Activated naive CD8-positive, alpha-beta T cell treated with anti-CD3 and anti-CD28 coated beads, Interleukin-2, amount 50 U/mL, for 24 hours (primary cell): ENCODE data around the gene NBAS.
"Not testable (repeated sequence)": the region's sequence is repeated elsewhere in the genome, so short reads cannot be mapped to it uniquely, and the experiment has no call there.

Source experiments
- ATAC-seq: fragments of 150-1000 bp; cut with Tn5 transposase; one replicate; pipeline ENCODE4 v1.10.0; 2021
- DNase-seq: peaks from one replicate; pipeline ENCODE4 v3.0.0; 2021
- H3K27ac Mint-ChIP-seq: one replicate; pipeline ENCODE4 v1.8.0; 2021; ENCODE audit warnings: mild to moderate bottlenecking, mixed read lengths
- H3K27me3 Mint-ChIP-seq: one replicate; pipeline ENCODE4 v1.8.0; 2021; ENCODE audit warnings: mixed read lengths
- H3K36me3 Mint-ChIP-seq: one replicate; pipeline ENCODE4 v1.8.0; 2021; ENCODE audit warnings: low read depth, mixed read lengths
- H3K4me1 Mint-ChIP-seq: one replicate; pipeline ENCODE4 v1.8.0; 2021; ENCODE audit warnings: mixed read lengths
- H3K4me3 Mint-ChIP-seq: one replicate; pipeline ENCODE4 v1.8.0; 2021; ENCODE audit warnings: mild to moderate bottlenecking, moderate library complexity, mixed read lengths
- H3K9me3 Mint-ChIP-seq: one replicate; pipeline ENCODE4 v1.8.0; 2021; ENCODE audit warnings: mixed read lengths

The NBAS gene

DNA sequence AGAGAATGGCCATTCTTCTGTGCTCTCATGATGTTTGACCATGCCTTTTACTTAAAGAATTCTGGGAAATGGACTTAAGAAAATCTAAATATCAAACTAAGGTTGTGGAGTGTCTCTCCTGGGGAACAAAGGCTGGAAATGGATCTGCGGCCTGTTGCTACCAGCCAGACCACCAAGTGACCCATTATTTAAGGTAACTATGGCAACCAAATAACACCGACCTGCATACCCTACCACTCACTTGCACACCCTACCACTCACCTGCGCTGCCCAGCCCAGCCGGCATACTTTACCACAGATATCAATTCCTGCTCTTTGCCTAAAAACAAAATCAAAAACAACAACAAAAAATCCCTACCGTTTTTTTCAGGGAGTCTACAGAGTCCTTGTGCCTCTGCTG is 203.2 kb downstream of the NBAS start:
- Mint-ChIP-seq H3K4me1 (peaks cover 4% of the 10 kb centered on the region), H3K36me3 (peaks cover 47% of the 10 kb centered on the region), H3K9me3 (no peaks in the 10 kb centered on the region), H3K4me3 (no peak overlapping the region), H3K27me3 (no peaks in the 10 kb centered on the region), H3K27ac (no peak overlapping the region)
- no peak for DNase-seq
- no peak for ATAC-seq

DNA sequence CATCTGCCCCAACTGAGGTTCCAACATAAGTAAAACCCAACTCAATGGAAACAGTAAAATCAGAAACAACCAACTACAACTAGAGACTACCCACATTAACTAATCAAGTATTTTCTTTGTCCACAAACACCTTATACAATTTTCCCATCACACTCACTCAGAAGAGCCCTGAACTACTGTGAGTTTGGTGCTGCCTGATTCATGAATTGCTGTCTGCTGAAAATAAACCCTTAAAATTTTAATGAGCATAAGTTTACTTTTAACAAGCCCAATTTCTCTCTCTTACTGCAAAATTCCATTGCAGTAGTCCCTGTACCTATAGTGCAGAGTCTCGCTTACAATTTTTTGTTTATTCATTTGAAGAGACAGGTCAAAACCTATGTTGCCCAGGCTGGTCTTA is 203.9 kb downstream of the NBAS start:
- DNase-seq (no peak), ATAC-seq (no peak)
- Mint-ChIP-seq H3K4me1 (peaks cover 4% of the 10 kb centered on the region), H3K27me3 (no peaks in the 10 kb centered on the region), H3K4me3 (no peak overlapping the region), H3K27ac (no peak overlapping the region), H3K36me3 (peaks cover 53% of the 10 kb centered on the region), H3K9me3 (no peaks in the 10 kb centered on the region)

DNA sequence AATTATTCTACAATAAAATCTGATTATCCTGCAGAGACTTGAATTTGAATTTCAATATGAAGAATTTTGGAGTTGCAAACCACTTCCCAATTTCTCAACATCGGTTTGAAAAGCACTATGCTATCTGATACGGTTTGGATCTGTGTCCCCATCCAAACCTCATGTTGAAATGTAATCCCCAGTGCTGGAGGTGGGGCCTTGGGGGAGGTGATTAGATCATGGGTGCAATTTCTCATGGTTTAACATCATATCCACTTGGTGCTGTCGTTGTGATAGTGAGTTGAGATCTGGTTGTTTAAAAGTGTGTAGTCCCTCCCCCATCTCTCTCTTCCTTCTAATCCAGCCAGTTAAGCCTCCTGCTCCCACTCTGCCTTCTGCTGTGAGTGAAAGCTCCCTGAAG is 205.7 kb downstream of the NBAS start:
- ATAC-seq (no peak), DNase-seq (no peak)
- Mint-ChIP-seq H3K9me3 (no peaks in the 10 kb centered on the region), H3K36me3 (peaks cover 63% of the 10 kb centered on the region), H3K4me3 (no peak overlapping the region), H3K4me1 (peaks cover 4% of the 10 kb centered on the region), H3K27ac (no peak overlapping the region), H3K27me3 (no peaks in the 10 kb centered on the region)

- no peak overlapping the region for H3K27ac Mint-ChIP-seq
- H3K9me3 Mint-ChIP-seq: no peaks in the 10 kb centered on the region
- no peak for ATAC-seq
- peaks cover 4% of the 10 kb centered on the region for H3K4me1 Mint-ChIP-seq
- H3K36me3 Mint-ChIP-seq: peaks cover 66% of the 10 kb centered on the region
- DNase-seq: no peak
- H3K27me3 Mint-ChIP-seq: no peaks in the 10 kb centered on the region
- H3K4me3 Mint-ChIP-seq: no peak overlapping the region
Measured at GRCh38 chr2:15354596-15355366, 206.4 kb downstream of the NBAS start.

GRCh38 chr2:15352363-15352762 is 208.8 kb downstream of the NBAS start:
- no peaks in the 10 kb centered on the region for H3K9me3 Mint-ChIP-seq
- H3K4me1 Mint-ChIP-seq: peaks cover 4% of the 10 kb centered on the region
- ATAC-seq (no peak), DNase-seq (no peak)
- peaks cover 59% of the 10 kb centered on the region for H3K36me3 Mint-ChIP-seq
- no peak overlapping the region for H3K4me3 Mint-ChIP-seq
- H3K27ac Mint-ChIP-seq: no peak overlapping the region
- H3K27me3 Mint-ChIP-seq: no peaks in the 10 kb centered on the region

DNA sequence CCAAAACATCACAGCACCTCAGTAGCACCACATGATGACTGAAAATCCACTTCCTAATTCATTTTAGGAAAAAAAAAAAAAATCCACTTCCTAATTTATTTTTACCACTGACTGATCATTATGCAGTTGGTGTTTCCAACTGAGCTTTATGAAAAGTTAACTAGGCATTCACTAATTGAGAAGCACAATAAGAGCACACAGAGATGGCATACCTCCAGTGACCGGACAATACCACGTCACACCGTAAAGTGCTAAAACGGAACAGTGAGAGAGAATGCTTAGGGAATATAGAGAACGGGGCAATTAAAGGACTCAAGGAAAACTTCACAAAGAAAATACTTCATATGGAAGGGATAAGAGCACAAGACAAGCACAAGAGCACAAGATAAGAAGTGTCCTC is 212.5 kb downstream of the NBAS start:
- no peak for ATAC-seq
- H3K4me1 Mint-ChIP-seq: no peaks in the 10 kb centered on the region

GRCh38 chr2:15348045-15348444 is 213.1 kb downstream of the NBAS start:
- Mint-ChIP-seq H3K4me1 (no peaks in the 10 kb centered on the region), H3K4me3 (no peak overlapping the region), H3K36me3 (peaks cover 56% of the 10 kb centered on the region), H3K27me3 (no peaks in the 10 kb centered on the region), H3K9me3 (no peaks in the 10 kb centered on the region), H3K27ac (no peak overlapping the region)
- ATAC-seq (no peak), DNase-seq (no peak)

More for the DNA sequence above, 212.5 kb downstream of the NBAS start:
- Mint-ChIP-seq H3K27ac (no peak overlapping the region), H3K27me3 (no peaks in the 10 kb centered on the region), H3K4me3 (no peak overlapping the region), H3K36me3 (peaks cover 60% of the 10 kb centered on the region), H3K9me3 (no peaks in the 10 kb centered on the region)
- DNase-seq: no peak

DNA sequence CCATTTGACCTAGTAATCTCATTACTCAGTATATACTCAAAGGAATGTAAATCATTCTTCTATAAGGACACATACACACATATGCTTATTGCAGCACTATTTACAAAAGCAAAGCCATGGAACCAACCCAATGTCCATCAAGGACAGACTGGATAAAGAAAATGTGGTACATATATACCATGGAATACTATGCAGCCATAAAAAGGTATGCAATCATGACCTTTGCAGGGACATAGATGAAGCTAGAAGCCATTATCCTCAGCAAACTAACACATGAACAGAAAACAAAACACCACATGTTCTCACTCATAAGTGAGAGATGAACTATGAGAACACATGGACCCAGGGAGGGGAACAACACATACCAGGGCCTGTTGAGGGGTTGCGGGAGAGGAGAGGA is 214.5 kb downstream of the NBAS start:
- ATAC-seq (no peak), DNase-seq (no peak)
- peaks cover 51% of the 10 kb centered on the region for H3K36me3 Mint-ChIP-seq
- no peaks in the 10 kb centered on the region for H3K27me3 Mint-ChIP-seq
- no peaks in the 10 kb centered on the region for H3K4me1 Mint-ChIP-seq
- no peak overlapping the region for H3K4me3 Mint-ChIP-seq
- no peaks in the 10 kb centered on the region for H3K9me3 Mint-ChIP-seq
- no peak overlapping the region for H3K27ac Mint-ChIP-seq

DNA sequence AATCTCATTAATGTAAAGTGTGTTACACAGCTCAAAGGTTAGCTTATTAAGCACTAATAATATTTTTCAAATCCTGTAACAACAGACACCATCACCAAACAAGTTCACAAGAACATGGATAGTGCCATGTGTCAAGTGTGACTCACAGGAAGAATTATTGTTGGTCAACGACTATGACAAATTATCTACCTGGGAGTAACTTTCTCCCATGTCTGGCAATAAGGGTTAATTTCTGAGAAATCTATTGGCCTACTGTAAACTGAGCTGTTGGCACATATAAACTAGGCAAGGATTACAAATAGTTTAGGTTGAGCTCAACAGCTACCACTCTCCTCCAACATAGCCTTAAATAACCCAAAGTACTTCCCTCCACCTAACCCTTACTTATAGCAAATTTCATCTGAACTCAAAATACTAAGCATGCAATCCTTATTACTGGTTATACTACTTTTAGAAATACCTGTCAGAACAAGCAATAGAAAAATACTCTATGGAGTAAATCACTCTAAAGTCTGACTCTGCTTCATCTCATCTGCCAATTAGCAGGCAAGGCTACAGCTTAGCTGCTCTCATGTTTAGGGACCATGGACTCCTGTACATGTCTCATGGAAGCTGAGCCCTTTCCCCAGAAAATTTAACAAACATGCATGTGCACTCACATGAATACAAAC is 223.0 kb downstream of the NBAS start:
- H3K36me3 Mint-ChIP-seq: peaks cover 33% of the 10 kb centered on the region
- no peaks in the 10 kb centered on the region for H3K4me1 Mint-ChIP-seq
- no peak overlapping the region for H3K4me3 Mint-ChIP-seq
- no peaks in the 10 kb centered on the region for H3K9me3 Mint-ChIP-seq
- ATAC-seq (no peak), DNase-seq (no peak)
- H3K27ac Mint-ChIP-seq: no peak overlapping the region
- no peaks in the 10 kb centered on the region for H3K27me3 Mint-ChIP-seq

GRCh38 chr2:15334644-15335326 is 226.3 kb downstream of the NBAS start:
- H3K27ac Mint-ChIP-seq: no peak overlapping the region
- H3K4me1 Mint-ChIP-seq: no peaks in the 10 kb centered on the region
- H3K4me3 Mint-ChIP-seq: no peak overlapping the region
- H3K36me3 Mint-ChIP-seq: peaks cover 17% of the 10 kb centered on the region
- no peaks in the 10 kb centered on the region for H3K27me3 Mint-ChIP-seq
- no peaks in the 10 kb centered on the region for H3K9me3 Mint-ChIP-seq
- no peak for ATAC-seq
- no peak for DNase-seq

DNA sequence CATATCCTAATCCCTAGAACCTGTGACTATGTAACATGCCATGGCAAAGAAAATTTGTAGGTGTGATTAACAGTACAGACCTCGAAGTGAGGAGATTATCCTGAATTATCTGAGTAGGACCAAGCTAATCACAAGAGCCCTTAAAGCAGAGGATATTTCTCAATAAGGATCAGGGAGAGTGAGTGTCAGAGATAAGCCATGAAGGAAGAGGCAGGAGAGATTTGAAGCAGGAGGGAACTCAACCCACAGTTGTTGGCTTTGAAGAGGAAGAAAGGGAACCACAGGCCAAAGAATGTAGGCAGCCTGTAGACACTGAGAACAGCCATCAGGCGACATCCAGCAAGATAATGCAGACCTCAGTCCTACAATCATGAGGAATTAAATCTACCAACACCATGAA is 229.3 kb downstream of the NBAS start:
- Mint-ChIP-seq H3K9me3 (no peaks in the 10 kb centered on the region), H3K4me3 (no peak overlapping the region), H3K4me1 (no peaks in the 10 kb centered on the region), H3K27me3 (no peaks in the 10 kb centered on the region), H3K36me3 (peaks cover 22% of the 10 kb centered on the region), H3K27ac (no peak overlapping the region)
- ATAC-seq (no peak), DNase-seq (no peak)

GRCh38 chr2:15325296-15325695 is 235.8 kb downstream of the NBAS start:
- peaks cover 50% of the 10 kb centered on the region for H3K36me3 Mint-ChIP-seq
- DNase-seq (no peak), ATAC-seq (no peak)
- H3K27ac Mint-ChIP-seq: no peak overlapping the region
- no peaks in the 10 kb centered on the region for H3K27me3 Mint-ChIP-seq
- no peaks in the 10 kb centered on the region for H3K4me1 Mint-ChIP-seq
- H3K4me3 Mint-ChIP-seq: no peak overlapping the region
- peaks cover 3% of the 10 kb centered on the region for H3K9me3 Mint-ChIP-seq

GRCh38 chr2:15323227-15323626 is 237.9 kb downstream of the NBAS start:
- no peak overlapping the region for H3K27ac Mint-ChIP-seq

DNA sequence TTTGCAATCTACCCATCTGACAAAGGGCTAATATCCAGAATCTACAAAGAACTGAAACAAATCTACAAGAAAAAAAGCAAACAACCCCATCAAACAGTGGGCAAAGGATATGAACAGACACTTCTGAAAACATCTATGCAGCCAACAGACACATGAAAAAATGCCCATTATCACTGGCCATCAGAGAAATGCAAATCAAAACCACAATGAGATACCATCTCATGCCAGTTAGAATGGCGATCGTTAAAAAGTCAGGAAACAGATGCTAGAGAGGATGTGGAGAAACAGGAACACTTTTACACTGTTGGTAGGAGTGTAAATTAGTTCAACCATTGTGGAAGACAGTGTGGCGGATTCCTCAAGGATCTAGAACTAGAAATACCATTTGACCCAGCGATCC is 239.7 kb downstream of the NBAS start:
- H3K36me3 Mint-ChIP-seq: peaks cover 77% of the 10 kb centered on the region
- H3K9me3 Mint-ChIP-seq: peaks cover 25% of the 10 kb centered on the region
- not testable (repeated sequence) for H3K4me3 Mint-ChIP-seq, DNase-seq, H3K27ac Mint-ChIP-seq, H3K4me1 Mint-ChIP-seq, H3K27me3 Mint-ChIP-seq, ATAC-seq

More at GRCh38 chr2:15323227-15323626, 237.9 kb downstream of the NBAS start:
- no peak overlapping the region for H3K4me3 Mint-ChIP-seq
- H3K9me3 Mint-ChIP-seq: peaks cover 18% of the 10 kb centered on the region
- no peaks in the 10 kb centered on the region for H3K27me3 Mint-ChIP-seq
- ATAC-seq (peak; percentile 4), DNase-seq (no peak)
- no peaks in the 10 kb centered on the region for H3K4me1 Mint-ChIP-seq
- peaks cover 71% of the 10 kb centered on the region for H3K36me3 Mint-ChIP-seq

- no peak overlapping the region for H3K4me3 Mint-ChIP-seq
- peaks cover 36% of the 10 kb centered on the region for H3K4me1 Mint-ChIP-seq
- no peak overlapping the region for H3K27ac Mint-ChIP-seq
- ATAC-seq (no peak), DNase-seq (peak; percentile 10)
- H3K36me3 Mint-ChIP-seq: peaks cover 78% of the 10 kb centered on the region
- H3K27me3 Mint-ChIP-seq: no peaks in the 10 kb centered on the region
- peaks cover 25% of the 10 kb centered on the region for H3K9me3 Mint-ChIP-seq
Measured at GRCh38 chr2:15316370-15316814, 244.7 kb downstream of the NBAS start.
